HepG2 (cell line): ENCODE measurements around the gene PRKAR1B.

Experiments used
- CHD4 ChIP-seq: fragments of 200-600 bp; sonication (generic); IDR thresholded peaks from 2 replicates; pipeline ENCODE4 v1.7.0; 2017; ENCODE audit warnings: mild to moderate bottlenecking, low read length, borderline replicate concordance
- MEF2D ChIP-seq: sonication (generic); formaldehyde crosslinking; IDR thresholded peaks from 2 replicates; pipeline ENCODE4 v1.5.1; 2020; ENCODE audit warnings: mild to moderate bottlenecking, missing genetic modification reagents
- NFIB ChIP-seq: sonication (generic); formaldehyde crosslinking; IDR thresholded peaks from 2 replicates; pipeline ENCODE4 v1.9.0; 2021; ENCODE audit warnings: missing genetic modification reagents, mild to moderate bottlenecking, borderline replicate concordance
- RAD21 ChIP-seq: fragments of 450-650 bp; formaldehyde crosslinking; IDR thresholded peaks from 2 replicates; pipeline ENCODE4 v1.5.0; 2020; ENCODE audit warnings: mild to moderate bottlenecking
- SRF ChIP-seq: IDR thresholded peaks from 2 replicates; pipeline ENCODE4 v1.6.1; 2011; ENCODE audit warnings: mild to moderate bottlenecking, low read depth, low read length, moderate library complexity
- TBP ChIP-seq: sonication (generic); formaldehyde crosslinking; IDR thresholded peaks from 2 replicates; pipeline ENCODE4 v1.5.0; 2020; ENCODE audit warnings: missing genetic modification reagents
- TP53 ChIP-seq: sonication (generic); formaldehyde crosslinking; conservative IDR thresholded peaks from 2 replicates; pipeline ENCODE4 v1.4.0; 2020; ENCODE audit warnings: missing genetic modification reagents
- ZNF101 ChIP-seq: sonication (generic); formaldehyde crosslinking; IDR thresholded peaks from 2 replicates; pipeline ENCODE4 v1.4.0; 2020; ENCODE audit warnings: mild to moderate bottlenecking, low read depth, missing genetic modification reagents, borderline replicate concordance
- ZNF430 ChIP-seq: sonication (generic); formaldehyde crosslinking; IDR thresholded peaks from 2 replicates; pipeline ENCODE4 v1.9.0; 2021; ENCODE audit warnings: mild to moderate bottlenecking, missing genetic modification reagents
- TF ChIP-seq, protein P1 (sequence below), 2 experiments: fragments of 450-650 bp in 1 of 2; sonication (generic) in 1 of 2; formaldehyde crosslinking; IDR thresholded peaks; 2 replicates each; pipeline versions ENCODE4 v1.5.0 to v1.8.0; 2020 to 2022; ENCODE audit warnings: mild to moderate bottlenecking in 1 of 2, missing genetic modification reagents in 1 of 2
- TF ChIP-seq, protein P2 (sequence below): sonication (generic); formaldehyde crosslinking; IDR thresholded peaks from 2 replicates; pipeline ENCODE4 v1.5.1; 2020; ENCODE audit warnings: missing genetic modification reagents, mild to moderate bottlenecking, borderline replicate concordance
- TF ChIP-seq, protein P3 (sequence below): sonication (generic); formaldehyde crosslinking; IDR thresholded peaks from 2 replicates; pipeline ENCODE4 v1.4.0; 2020; ENCODE audit warnings: missing genetic modification reagents, borderline replicate concordance

DNA sequence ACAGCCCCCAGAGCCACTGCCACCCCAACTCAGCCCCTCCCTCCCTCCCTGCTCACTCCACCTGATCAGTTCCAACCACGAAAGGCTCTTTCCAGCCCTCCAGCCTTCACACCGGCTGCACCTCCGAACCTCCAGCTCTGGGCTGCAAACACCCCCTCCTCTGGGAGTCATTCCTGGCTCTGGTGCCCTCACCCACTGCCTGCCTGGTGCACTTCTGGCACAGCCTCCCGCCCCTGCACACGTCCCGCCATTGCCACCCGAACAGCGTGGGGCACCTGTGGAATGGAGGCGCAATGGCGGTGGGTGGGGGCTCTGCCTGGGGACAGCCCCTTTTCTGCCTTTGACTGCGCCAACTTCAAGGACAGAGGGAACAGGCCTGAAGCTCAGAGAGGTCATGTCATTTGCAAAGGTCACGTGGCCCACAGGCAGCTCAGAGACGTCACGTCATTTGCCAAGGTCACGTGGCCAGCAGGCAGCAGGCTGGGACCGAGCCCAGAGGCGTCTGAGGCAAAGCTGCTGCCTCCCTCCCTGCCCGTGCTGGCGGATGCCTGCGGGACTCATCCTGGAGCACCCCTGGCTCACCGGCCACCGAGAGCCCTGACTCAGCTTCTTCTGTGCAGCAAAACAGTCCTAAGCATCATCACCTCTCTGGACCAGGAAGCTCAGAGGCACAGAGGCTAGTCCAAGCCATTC is 76.6 kb downstream of the PRKAR1B start:
- no peak for TF ChIP-seq MEF2D (CRISPR knock-in tag)
- no peak for TF ChIP-seq TP53 (CRISPR knock-in tag)
- TF ChIP-seq RAD21 (CRISPR knock-in tag) = no peak
- no peak for TF ChIP-seq ZNF101 (CRISPR knock-in tag)
- TF ChIP-seq, protein P1, sequence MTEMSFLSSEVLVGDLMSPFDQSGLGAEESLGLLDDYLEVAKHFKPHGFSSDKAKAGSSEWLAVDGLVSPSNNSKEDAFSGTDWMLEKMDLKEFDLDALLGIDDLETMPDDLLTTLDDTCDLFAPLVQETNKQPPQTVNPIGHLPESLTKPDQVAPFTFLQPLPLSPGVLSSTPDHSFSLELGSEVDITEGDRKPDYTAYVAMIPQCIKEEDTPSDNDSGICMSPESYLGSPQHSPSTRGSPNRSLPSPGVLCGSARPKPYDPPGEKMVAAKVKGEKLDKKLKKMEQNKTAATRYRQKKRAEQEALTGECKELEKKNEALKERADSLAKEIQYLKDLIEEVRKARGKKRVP (CRISPR knock-in tag; IDR thresholded peaks at IDR 0.05) = no peak
- TF ChIP-seq, protein P2, sequence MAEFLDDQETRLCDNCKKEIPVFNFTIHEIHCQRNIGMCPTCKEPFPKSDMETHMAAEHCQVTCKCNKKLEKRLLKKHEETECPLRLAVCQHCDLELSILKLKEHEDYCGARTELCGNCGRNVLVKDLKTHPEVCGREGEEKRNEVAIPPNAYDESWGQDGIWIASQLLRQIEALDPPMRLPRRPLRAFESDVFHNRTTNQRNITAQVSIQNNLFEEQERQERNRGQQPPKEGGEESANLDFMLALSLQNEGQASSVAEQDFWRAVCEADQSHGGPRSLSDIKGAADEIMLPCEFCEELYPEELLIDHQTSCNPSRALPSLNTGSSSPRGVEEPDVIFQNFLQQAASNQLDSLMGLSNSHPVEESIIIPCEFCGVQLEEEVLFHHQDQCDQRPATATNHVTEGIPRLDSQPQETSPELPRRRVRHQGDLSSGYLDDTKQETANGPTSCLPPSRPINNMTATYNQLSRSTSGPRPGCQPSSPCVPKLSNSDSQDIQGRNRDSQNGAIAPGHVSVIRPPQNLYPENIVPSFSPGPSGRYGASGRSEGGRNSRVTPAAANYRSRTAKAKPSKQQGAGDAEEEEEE (CRISPR knock-in tag) = no peak
- TF ChIP-seq, protein P3, sequence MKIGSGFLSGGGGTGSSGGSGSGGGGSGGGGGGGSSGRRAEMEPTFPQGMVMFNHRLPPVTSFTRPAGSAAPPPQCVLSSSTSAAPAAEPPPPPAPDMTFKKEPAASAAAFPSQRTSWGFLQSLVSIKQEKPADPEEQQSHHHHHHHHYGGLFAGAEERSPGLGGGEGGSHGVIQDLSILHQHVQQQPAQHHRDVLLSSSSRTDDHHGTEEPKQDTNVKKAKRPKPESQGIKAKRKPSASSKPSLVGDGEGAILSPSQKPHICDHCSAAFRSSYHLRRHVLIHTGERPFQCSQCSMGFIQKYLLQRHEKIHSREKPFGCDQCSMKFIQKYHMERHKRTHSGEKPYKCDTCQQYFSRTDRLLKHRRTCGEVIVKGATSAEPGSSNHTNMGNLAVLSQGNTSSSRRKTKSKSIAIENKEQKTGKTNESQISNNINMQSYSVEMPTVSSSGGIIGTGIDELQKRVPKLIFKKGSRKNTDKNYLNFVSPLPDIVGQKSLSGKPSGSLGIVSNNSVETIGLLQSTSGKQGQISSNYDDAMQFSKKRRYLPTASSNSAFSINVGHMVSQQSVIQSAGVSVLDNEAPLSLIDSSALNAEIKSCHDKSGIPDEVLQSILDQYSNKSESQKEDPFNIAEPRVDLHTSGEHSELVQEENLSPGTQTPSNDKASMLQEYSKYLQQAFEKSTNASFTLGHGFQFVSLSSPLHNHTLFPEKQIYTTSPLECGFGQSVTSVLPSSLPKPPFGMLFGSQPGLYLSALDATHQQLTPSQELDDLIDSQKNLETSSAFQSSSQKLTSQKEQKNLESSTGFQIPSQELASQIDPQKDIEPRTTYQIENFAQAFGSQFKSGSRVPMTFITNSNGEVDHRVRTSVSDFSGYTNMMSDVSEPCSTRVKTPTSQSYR = no peak
- no peak for TF ChIP-seq SRF
- no peak for TF ChIP-seq CHD4
- no peak for TF ChIP-seq NFIB (CRISPR knock-in tag)
- no peak for TF ChIP-seq ZNF430 (CRISPR knock-in tag)
- no peak for TF ChIP-seq TBP
